GM12878 (cell line): ENCODE measurements around the gene SPATA31D1. TPM values are rescaled to one million over a fixed set of nuclear protein-coding genes. Genes with fewer than 3 reads are reported as not detected.

Experiments used
- ATAC-seq: fragments of 200-7000 bp; cut with Tn5 transposase; 3 replicates; pipeline ENCODE4 v1.9.1; 2020; ENCODE audit warnings: mild to moderate bottlenecking, moderate library complexity
- BruUV-seq: library from RNA; stranded (reverse); fragments of 400-500 nt; replicated peaks from 2 replicates; lab custom pipeline; 2021; lab: Mats Ljungman, UMichigan
- CTCF ChIA-PET: fragments of 300-600 bp; sonication (Branson Sonifier 250); formaldehyde crosslinking; extraction: SDS; loops from one replicate; lab custom pipeline; 2021; ENCODE audit warnings: inconsistent platforms; lab: Yijun Ruan, JAX
- POLR2A ChIA-PET: fragments of 350-600 bp; formaldehyde crosslinking; extraction: SDS; loops from one replicate; lab custom pipeline; 2021; ENCODE audit warnings: inconsistent platforms; lab: Charles Lee
- RAD21 ChIA-PET: fragments of 300-600 bp; sonication (Branson Sonifier 250); formaldehyde crosslinking; loops from one replicate; lab custom pipeline; 2023; ENCODE audit warnings: antibody characterized with exemption; ENCODE audit not compliant: unreplicated experiment; lab: Charles Lee
- SMC1A ChIA-PET: fragments of 300-600 bp; sonication (Branson Sonifier 250); formaldehyde crosslinking; loops from one replicate; lab custom pipeline; 2023; ENCODE audit not compliant: unreplicated experiment, uncharacterized antibody; lab: Charles Lee
- DNase-seq: peaks from one replicate; pipeline ENCODE4 v3.0.0-alpha.2; 2011; ENCODE audit warnings: low read depth, low spot score
- FAIRE-seq: peaks from 3 replicates; lab custom pipeline; 2011; peaks lifted over from hg19 to GRCh38; lab: Jason Lieb, UNC
- H2AFZ ChIP-seq: 2 replicates; pipeline ENCODE4 v1.6.0; 2011; ENCODE audit warnings: low read depth, low read length, control low read depth; ENCODE audit not compliant: control insufficient read depth
- H3K27ac ChIP-seq: 2 replicates; pipeline ENCODE4 v1.5.1; 2011; ENCODE audit warnings: control low read depth; ENCODE audit not compliant: control insufficient read depth, insufficient read depth
- H3K27me3 ChIP-seq, 2 experiments: replicated peaks in 1 of 2; 2 replicates each; pipeline versions ENCODE4 v1.6.0 to v1.6.1; 2011; ENCODE audit warnings: low read length in 1 of 2; ENCODE audit not compliant: control insufficient read depth in 2 of 2, insufficient read depth in 2 of 2
- H3K36me3 ChIP-seq, 2 experiments: 2 replicates each; pipeline ENCODE4 v1.5.1; 2011; ENCODE audit warnings: low read length in 1 of 2; ENCODE audit not compliant: control insufficient read depth in 2 of 2, insufficient read depth in 2 of 2
- H3K4me1 ChIP-seq: 2 replicates; pipeline ENCODE4 v1.6.1; 2011; ENCODE audit warnings: mild to moderate bottlenecking, low read length, moderate library complexity, mixed read lengths; ENCODE audit not compliant: control insufficient read depth, insufficient read depth
- H3K4me2 ChIP-seq: 2 replicates; pipeline ENCODE4 v1.6.0; 2011; ENCODE audit warnings: control low read depth; ENCODE audit not compliant: control insufficient read depth, insufficient read depth
- H3K4me3 ChIP-seq: fragments of 200-600 bp; sonication (generic); 2 replicates; pipeline ENCODE4 v1.5.1; 2016
- H3K79me2 ChIP-seq: 2 replicates; pipeline ENCODE4 v1.6.0; 2011; ENCODE audit warnings: low read length; ENCODE audit not compliant: control insufficient read depth, insufficient read depth
- H3K9ac ChIP-seq: 2 replicates; pipeline ENCODE4 v1.8.0; 2011; ENCODE audit warnings: low read length, control low read depth, mixed read lengths; ENCODE audit not compliant: control insufficient read depth, insufficient read depth
- H3K9me3 ChIP-seq: replicated peaks from 3 replicates; pipeline ENCODE4 v1.5.1; 2011; ENCODE audit warnings: mild to moderate bottlenecking, low read length; ENCODE audit not compliant: control insufficient read depth, insufficient read depth
- H4K20me1 ChIP-seq: 2 replicates; pipeline ENCODE4 v1.6.0; 2011; ENCODE audit not compliant: control insufficient read depth, insufficient read depth
- BCL11A ChIP-seq: IDR thresholded peaks from 2 replicates; pipeline ENCODE4 v1.6.1; 2011; ENCODE audit warnings: low read depth, low read length
- CREB1 ChIP-seq: IDR thresholded peaks from 2 replicates; pipeline ENCODE4 v1.6.1; 2012; ENCODE audit warnings: low read depth, mild to moderate bottlenecking, inconsistent platforms
- MEF2A ChIP-seq: IDR thresholded peaks from 2 replicates; pipeline ENCODE4 v1.6.1; 2011; ENCODE audit warnings: low read depth, mild to moderate bottlenecking, low read length, moderate library complexity; ENCODE audit not compliant: insufficient read depth
- MLLT1 ChIP-seq: fragments of 450-650 bp; IDR thresholded peaks from 2 replicates; pipeline ENCODE4 v1.6.1; 2016; ENCODE audit warnings: mild to moderate bottlenecking
- MTA3 ChIP-seq: IDR thresholded peaks from 2 replicates; pipeline ENCODE4 v1.6.1; 2012; ENCODE audit warnings: low read length, inconsistent platforms, borderline replicate concordance
- SMARCA5 ChIP-seq: fragments of 450-650 bp; IDR thresholded peaks from 2 replicates; pipeline ENCODE4 v1.6.1; 2017; ENCODE audit warnings: mild to moderate bottlenecking
- SRF ChIP-seq, 2 experiments: IDR thresholded peaks; 2 replicates each; pipeline ENCODE4 v1.6.1; 2011; ENCODE audit warnings: low read depth in 2 of 2, low read length in 2 of 2, mild to moderate bottlenecking in 1 of 2, moderate library complexity in 1 of 2
- SUZ12 ChIP-seq: fragments of 200-600 bp; sonication (generic); IDR thresholded peaks from one replicate; pipeline ENCODE4 v1.6.1; 2018; ENCODE audit warnings: antibody characterized with exemption, mild to moderate bottlenecking; ENCODE audit not compliant: unreplicated experiment
- WRNIP1 ChIP-seq: IDR thresholded peaks from 2 replicates; pipeline ENCODE4 v1.6.1; 2011; ENCODE audit warnings: low read depth, low read length, improper control_type of control experiment, borderline replicate concordance
- YBX1 ChIP-seq: fragments of 450-650 bp; IDR thresholded peaks from 2 replicates; pipeline ENCODE4 v1.6.1; 2016; ENCODE audit warnings: antibody characterized with exemption
- ZNF274 ChIP-seq: IDR thresholded peaks from one replicate; pipeline ENCODE4 v1.8.0; 2011; ENCODE audit not compliant: insufficient read length, insufficient read depth
- in situ Hi-C: fragments of 300-500 bp; cut with MboI; formaldehyde crosslinking; loops from 9 replicates; pipeline ENCODE4 v1.14.3; 2018; ENCODE audit warnings: mixed read lengths
- intact Hi-C: fragments of 100-400 bp; cut with micrococcal nuclease; formaldehyde crosslinking; loops from one replicate; pipeline ENCODE4 v1.14.2; 2022; ENCODE audit not compliant: unreplicated experiment
- polyA plus RNA-seq, 11 experiments: library from polyadenylated mRNA; depleted of rRNA in 4 of 11; unstranded in 6 of 11; stranded (reverse) in 5 of 11; fragments of >200 nt; fragmentation: Nextera tagmentation in 4 of 11; fragmentation: Illumina TruSeq in 1 of 11; extraction: Ambion mirVana in 4 of 11; extraction: Trizol in 1 of 11; gene quantifications; 1 replicate in 1 of 11; 2 replicates in 10 of 11; pipeline versions ENCODE4 v1.2.1 to v1.2.3, GENCODE V29; 2011 to 2016; ENCODE audit warnings: inconsistent platforms in 2 of 11, missing spikeins in 2 of 11, low read depth in 1 of 11
- total RNA-seq, 4 experiments: library from RNA; depleted of rRNA in 3 of 4; stranded (reverse); fragments of >200 nt in 3 of 4; fragmentation: Illumina TruSeq in 1 of 4; extraction: Trizol in 1 of 4; gene quantifications; 2 replicates each; pipeline versions ENCODE4 v1.2.1 to v1.2.3, GENCODE V29; 2013 to 2021
- TF ChIP-seq, protein P1 (sequence below): IDR thresholded peaks from 2 replicates; pipeline ENCODE4 v1.6.1; 2012; ENCODE audit warnings: low read depth, low read length, improper control_type of control experiment
- TF ChIP-seq, protein P2 (sequence below), 3 experiments: IDR thresholded peaks in 2 of 3; conservative IDR thresholded peaks in 1 of 3; 2 replicates each; pipeline ENCODE4 v1.5.1; 2011; ENCODE audit warnings: low read depth in 3 of 3, low read length in 3 of 3, mild to moderate bottlenecking in 3 of 3, control low read depth in 2 of 3, moderate library complexity in 2 of 3, inconsistent platforms in 1 of 3, mixed read lengths in 1 of 3; ENCODE audit not compliant: control insufficient read depth in 2 of 3, insufficient read depth in 1 of 3; ENCODE audit errors: extremely low read depth in 1 of 3

Gene SPATA31D1
- total and polyA plus RNA-seq, 10 of the 15 experiments (the other 5 are each of a cell fraction or from before 2014, with no cell fraction given): 0.01 to 0.45 (median 0.05) TPM; not detected in 4

DNA sequence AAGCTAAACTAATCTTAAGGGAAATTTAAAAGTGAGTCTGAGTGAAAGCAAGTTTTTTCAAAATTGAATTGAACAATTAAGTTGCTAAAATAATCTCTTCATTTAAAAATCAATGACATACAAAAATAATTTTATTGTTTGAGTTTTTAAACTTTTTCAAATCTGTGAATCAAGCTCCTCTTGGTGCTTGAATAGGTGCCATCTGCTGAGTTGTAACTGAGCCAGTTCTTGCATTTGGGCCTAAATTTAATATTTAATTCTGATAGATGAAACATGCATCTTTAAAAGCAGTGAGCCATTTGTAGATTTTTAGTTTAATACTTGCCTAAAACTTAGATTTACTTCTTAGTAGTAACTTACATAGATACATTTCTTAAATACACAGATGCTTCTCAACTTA, 31.8 kb downstream of the SPATA31D1 start:
- in situ Hi-C loops: no loop called here
- Histone ChIP-seq H3K4me3 (no peak overlapping the region), H3K27me3 (no peaks in the 10 kb centered on the region), H3K27ac (no peak overlapping the region), H2AFZ (no peak overlapping the region), H3K9me3 (no peaks in the 10 kb centered on the region), H4K20me1 (no peaks in the 10 kb centered on the region), H3K36me3 (no peaks in the 10 kb centered on the region), H3K9ac (no peak overlapping the region), H3K4me2 (no peak overlapping the region), H3K79me2 (no peaks in the 10 kb centered on the region), H3K4me1 (no peaks in the 10 kb centered on the region)
- ATAC-seq: no peak
- ChIA-PET SMC1A (no interaction called here), POLR2A (no interaction called here), CTCF (interaction anchor here (0.6 kb wide), 1 partner anchor 11 kb away, joined by 3 read pairs; no protein-coding TSS in a partner anchor), RAD21 (no interaction called here)
- BruUV-seq: no TSS peak
- TF ChIP-seq, protein P1, sequence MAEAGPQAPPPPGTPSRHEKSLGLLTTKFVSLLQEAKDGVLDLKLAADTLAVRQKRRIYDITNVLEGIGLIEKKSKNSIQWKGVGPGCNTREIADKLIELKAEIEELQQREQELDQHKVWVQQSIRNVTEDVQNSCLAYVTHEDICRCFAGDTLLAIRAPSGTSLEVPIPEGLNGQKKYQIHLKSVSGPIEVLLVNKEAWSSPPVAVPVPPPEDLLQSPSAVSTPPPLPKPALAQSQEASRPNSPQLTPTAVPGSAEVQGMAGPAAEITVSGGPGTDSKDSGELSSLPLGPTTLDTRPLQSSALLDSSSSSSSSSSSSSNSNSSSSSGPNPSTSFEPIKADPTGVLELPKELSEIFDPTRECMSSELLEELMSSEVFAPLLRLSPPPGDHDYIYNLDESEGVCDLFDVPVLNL: no peak
- TF ChIP-seq SUZ12: no peak
- no peak for TF ChIP-seq MLLT1
- TF ChIP-seq ZNF274: no peak
- TF ChIP-seq YBX1: no peak
- no peak for TF ChIP-seq BCL11A
- no peak for TF ChIP-seq MTA3
- TF ChIP-seq WRNIP1: no peak
- no peak for TF ChIP-seq SMARCA5
- TF ChIP-seq, protein P2, sequence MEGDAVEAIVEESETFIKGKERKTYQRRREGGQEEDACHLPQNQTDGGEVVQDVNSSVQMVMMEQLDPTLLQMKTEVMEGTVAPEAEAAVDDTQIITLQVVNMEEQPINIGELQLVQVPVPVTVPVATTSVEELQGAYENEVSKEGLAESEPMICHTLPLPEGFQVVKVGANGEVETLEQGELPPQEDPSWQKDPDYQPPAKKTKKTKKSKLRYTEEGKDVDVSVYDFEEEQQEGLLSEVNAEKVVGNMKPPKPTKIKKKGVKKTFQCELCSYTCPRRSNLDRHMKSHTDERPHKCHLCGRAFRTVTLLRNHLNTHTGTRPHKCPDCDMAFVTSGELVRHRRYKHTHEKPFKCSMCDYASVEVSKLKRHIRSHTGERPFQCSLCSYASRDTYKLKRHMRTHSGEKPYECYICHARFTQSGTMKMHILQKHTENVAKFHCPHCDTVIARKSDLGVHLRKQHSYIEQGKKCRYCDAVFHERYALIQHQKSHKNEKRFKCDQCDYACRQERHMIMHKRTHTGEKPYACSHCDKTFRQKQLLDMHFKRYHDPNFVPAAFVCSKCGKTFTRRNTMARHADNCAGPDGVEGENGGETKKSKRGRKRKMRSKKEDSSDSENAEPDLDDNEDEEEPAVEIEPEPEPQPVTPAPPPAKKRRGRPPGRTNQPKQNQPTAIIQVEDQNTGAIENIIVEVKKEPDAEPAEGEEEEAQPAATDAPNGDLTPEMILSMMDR (IDR thresholded peaks at IDR 0.05 in 2 of 3, conservative IDR thresholded peaks at IDR 0.05 in 1 of 3; ENCODE audit: control insufficient read depth in 2 of 3, extremely low read depth in 1 of 3, insufficient read depth in 1 of 3, low read depth in 3 of 3, low read length in 3 of 3): no peak
- TF ChIP-seq CREB1: no peak
- TF ChIP-seq SRF (IDR thresholded peaks at IDR 0.05; ENCODE audit: low read depth in 2 of 2, low read length in 2 of 2): no peak
- no peak for TF ChIP-seq MEF2A
- intact Hi-C loops: no loop called here
- no peak for DNase-seq
- no peak for FAIRE-seq
